ENCODE measurements around the gene CCL24.
"Not testable (repeated sequence)": the region's sequence is repeated elsewhere in the genome, so short reads cannot be mapped to it uniquely, and the experiment has no call there.

CCL24 gene

GRCh38 chr7:75819711-75820110, 6.1 kb upstream of the CCL24 start:
- DNase-seq (ENCODE audit: low spot score): no peak

GRCh38 chr7:75818472-75818871, 4.9 kb upstream of the CCL24 start:
- DNase-seq (ENCODE audit: low spot score): no peak

GRCh38 chr7:75817116-75817515, 3.5 kb upstream of the CCL24 start:
- DNase-seq (ENCODE audit: low spot score): no peak

GRCh38 chr7:75815418-75816064, 1.9 kb upstream of the CCL24 start:
- no peak for DNase-seq (ENCODE audit: low spot score)

GRCh38 chr7:75814407-75814947, 871 bp upstream of the CCL24 start:
- DNase-seq (ENCODE audit: low spot score): no peak

- no peak for DNase-seq (ENCODE audit: low spot score)
Observed at GRCh38 chr7:75813084-75813483, 522 bp downstream of the CCL24 start.

- DNase-seq (ENCODE audit: low spot score): no peak
Observed at GRCh38 chr7:75811894-75812678, 1.5 kb downstream of the CCL24 start.

- no peak for DNase-seq (ENCODE audit: low spot score)
Observed at GRCh38 chr7:75809396-75809795, 4.2 kb downstream of the CCL24 start.

GRCh38 chr7:75808106-75808505, 5.5 kb downstream of the CCL24 start:
- no peak for DNase-seq (ENCODE audit: low spot score)

GRCh38 chr7:75807452-75807851, 6.2 kb downstream of the CCL24 start:
- no peak for DNase-seq (ENCODE audit: low spot score)

- DNase-seq (ENCODE audit: low spot score): no peak
Observed at GRCh38 chr7:75806560-75807307, 6.9 kb downstream of the CCL24 start.

GRCh38 chr7:75804705-75805104, 8.9 kb downstream of the CCL24 start:
- DNase-seq (ENCODE audit: low spot score): no peak

- no peak for DNase-seq (ENCODE audit: low spot score)
Observed at GRCh38 chr7:75804004-75804403, 9.6 kb downstream of the CCL24 start.

- no peak for DNase-seq (ENCODE audit: low spot score)
Observed at GRCh38 chr7:75802552-75802821, 11.1 kb downstream of the CCL24 start.

- DNase-seq (ENCODE audit: low spot score): no peak
Observed at GRCh38 chr7:75798770-75799169, 14.8 kb downstream of the CCL24 start.

GRCh38 chr7:75796420-75796819, 17.2 kb downstream of the CCL24 start:
- DNase-seq (ENCODE audit: low spot score): no peak

GRCh38 chr7:75795831-75796285, 17.7 kb downstream of the CCL24 start:
- no peak for DNase-seq (ENCODE audit: low spot score)

- no peak for DNase-seq (ENCODE audit: low spot score)
Observed at GRCh38 chr7:75793676-75794075, 19.9 kb downstream of the CCL24 start.

GRCh38 chr7:75792567-75792966, 21.0 kb downstream of the CCL24 start:
- DNase-seq (ENCODE audit: low spot score): not testable (repeated sequence)

- DNase-seq (ENCODE audit: low spot score): no peak
Observed at GRCh38 chr7:75789361-75789924, 24.2 kb downstream of the CCL24 start.

GRCh38 chr7:75788154-75788847, 25.3 kb downstream of the CCL24 start:
- DNase-seq (ENCODE audit: low spot score): not testable (repeated sequence)

- not testable (repeated sequence) for DNase-seq (ENCODE audit: low spot score)
Observed at GRCh38 chr7:75783058-75783457, 30.5 kb downstream of the CCL24 start.

Measured in CD4-positive, alpha-beta T cell treated with Interleukin-2 at 100 ng/mL for 4 hours (primary cell).